B cell (primary cell): ENCODE data around the gene EHF. TPM values are rescaled to one million over a fixed set of nuclear protein-coding genes. Genes with fewer than 3 reads are reported as not detected.

ENCODE experiments used
- ATAC-seq: fragments of 200-7000 bp; cut with Tn5 transposase; one replicate; pipeline ENCODE4 v1.10.0; 2021; ENCODE audit warnings: low read depth, mild to moderate bottlenecking, moderate number of reproducible peaks, moderate library complexity
- CTCF ChIA-PET: fragments of 350-600 bp; sonication (Branson Sonifier 250); formaldehyde crosslinking; loops from one replicate; lab custom pipeline; 2021; ENCODE audit warnings: antibody characterized with exemption, inconsistent platforms; lab: Charles Lee
- POLR2A ChIA-PET: fragments of 350-600 bp; sonication (Branson Sonifier 250); formaldehyde crosslinking; loops from one replicate; lab custom pipeline; 2021; ENCODE audit warnings: antibody characterized with exemption; lab: Charles Lee
- DNase-seq: peaks from one replicate; pipeline ENCODE4 v3.0.0; 2013
- H2AFZ ChIP-seq: 2 replicates; pipeline ENCODE4 v1.6.1; 2012; ENCODE audit warnings: mild to moderate bottlenecking, low read depth, low read length; ENCODE audit not compliant: insufficient read depth, poor library complexity, severe bottlenecking
- H3K27ac ChIP-seq, 2 donors: 1 replicate in 1 of 2; 2 replicates in 1 of 2; pipeline ENCODE4 v1.5.1; 2012 to 2013; ENCODE audit warnings: low read length in 2 of 2, mild to moderate bottlenecking in 2 of 2, moderate library complexity in 1 of 2
- H3K27me3 ChIP-seq, 4 experiments: fragments of 200-600 bp in 1 of 4; sonication (generic) in 1 of 4; replicated peaks in 1 of 4; 1 replicate in 2 of 4; 2 replicates in 2 of 4; pipeline versions ENCODE4 v1.6.1 to v1.7.0; 2013 to 2016; ENCODE audit warnings: low read length in 3 of 4, mild to moderate bottlenecking in 2 of 4, mixed read lengths in 1 of 4, moderate library complexity in 1 of 4; ENCODE audit not compliant: insufficient read depth in 4 of 4, control insufficient read depth in 3 of 4; ENCODE audit errors: control extremely low read depth in 1 of 4
- H3K36me3 ChIP-seq, 2 experiments: replicated peaks in 1 of 2; 1 replicate in 1 of 2; 2 replicates in 1 of 2; pipeline versions ENCODE4 v1.6.1 to v1.7.1; 2013; ENCODE audit warnings: low read length in 1 of 2; ENCODE audit not compliant: insufficient read depth in 2 of 2, control insufficient read depth in 1 of 2; ENCODE audit errors: control extremely low read depth in 1 of 2, extremely low read depth in 1 of 2
- H3K4me1 ChIP-seq, 2 donors: fragments of 200-600 bp in 1 of 2; sonication (generic) in 1 of 2; 1 replicate in 1 of 2; 2 replicates in 1 of 2; pipeline versions ENCODE4 v1.5.1 to v1.6.1; 2013 to 2017; ENCODE audit warnings: low read length in 2 of 2; ENCODE audit not compliant: control insufficient read depth in 2 of 2, insufficient read depth in 2 of 2
- H3K4me2 ChIP-seq: replicated peaks from 2 replicates; pipeline ENCODE3; 2012; ENCODE audit warnings: mild to moderate bottlenecking, low read depth, low read length; ENCODE audit not compliant: poor library complexity, severe bottlenecking
- H3K4me3 ChIP-seq, 5 experiments: fragments of 200-600 bp in 1 of 5; sonication (generic) in 1 of 5; 1 replicate in 3 of 5; 2 replicates in 2 of 5; pipeline versions ENCODE4 v1.5.1 to v1.7.0; 2011 to 2016; ENCODE audit warnings: low read length in 4 of 5, mild to moderate bottlenecking in 4 of 5, low read depth in 2 of 5, control low read depth in 1 of 5, moderate library complexity in 1 of 5; ENCODE audit not compliant: insufficient read depth in 1 of 5; ENCODE audit errors: control extremely low read depth in 1 of 5, extremely low read depth in 1 of 5
- H3K79me2 ChIP-seq: fragments of 200-600 bp; sonication (generic); one replicate; pipeline ENCODE4 v1.6.0; 2016; ENCODE audit warnings: low read length; ENCODE audit not compliant: control insufficient read depth, insufficient read depth
- H3K9ac ChIP-seq: fragments of 200-600 bp; sonication (generic); 2 replicates; pipeline ENCODE4 v1.6.1; 2017; ENCODE audit warnings: mild to moderate bottlenecking, low read length, moderate library complexity
- H3K9me3 ChIP-seq, 3 donors: one replicate each; pipeline versions ENCODE4 v1.6.1 to v1.7.1; 2013; ENCODE audit warnings: low read length in 2 of 3; ENCODE audit not compliant: control insufficient read depth in 2 of 3, insufficient read depth in 1 of 3; ENCODE audit errors: control extremely low read depth in 1 of 3
- H4K20me1 ChIP-seq: 2 replicates; pipeline ENCODE4 v1.6.0; 2012; ENCODE audit warnings: mild to moderate bottlenecking, low read length; ENCODE audit not compliant: insufficient read depth, control insufficient read depth, poor library complexity, severe bottlenecking
- H3K27ac Mint-ChIP-seq: one replicate; pipeline ENCODE4 v1.8.0; 2021; ENCODE audit warnings: mixed read lengths
- H3K27me3 Mint-ChIP-seq: one replicate; pipeline ENCODE4 v1.8.0; 2021; ENCODE audit warnings: mixed read lengths
- H3K4me1 Mint-ChIP-seq: one replicate; pipeline ENCODE4 v1.8.0; 2021; ENCODE audit warnings: mixed read lengths
- H3K4me3 Mint-ChIP-seq: one replicate; pipeline ENCODE4 v1.8.0; 2021; ENCODE audit warnings: mixed read lengths
- H3K9me3 Mint-ChIP-seq: one replicate; pipeline ENCODE4 v1.8.0; 2022; ENCODE audit warnings: mixed read lengths; ENCODE audit not compliant: insufficient read depth
- CTCF ChIP-seq: fragments of 200-600 bp; IDR thresholded peaks from one replicate; pipeline ENCODE4 v1.8.0; 2022; ENCODE audit warnings: antibody characterized with exemption, mild to moderate bottlenecking
- EZH2 ChIP-seq: IDR thresholded peaks from 2 replicates; pipeline ENCODE4 v1.6.1; 2012; ENCODE audit warnings: borderline replicate concordance, low read depth, mild to moderate bottlenecking, moderate library complexity, low read length; ENCODE audit not compliant: insufficient read depth, poor library complexity, severe bottlenecking
- WGBS: methylation state at CpG from one replicate; pipeline ENCODE4 v1.1.5; 2013; ENCODE audit warnings: missing lambda C conversion rate; ENCODE audit not compliant: insufficient coverage; 5-methylcytosine and 5-hydroxymethylcytosine counted together
- intact Hi-C: fragments of 100-400 bp; cut with micrococcal nuclease; formaldehyde crosslinking; loops from one replicate; pipeline ENCODE4 v1.10.0; 2022
- polyA plus RNA-seq: library from polyadenylated mRNA; depleted of rRNA; stranded (reverse); fragments of >200 nt; gene quantifications from 2 replicates; pipeline ENCODE4 v1.2.3, GENCODE V29; 2012
- total RNA-seq, 2 donors: library from RNA; stranded (reverse); fragments of 120-200 nt in 1 of 2; gene quantifications; 1 replicate in 1 of 2; 2 replicates in 1 of 2; pipeline versions ENCODE4 v1.2.3 to v1.2.4, GENCODE V29; 2013 to 2022

The EHF gene
- total and polyA plus RNA-seq, 2 donors (not counting 1 experiment from before 2014, with no cell fraction given), result not detected

DNA sequence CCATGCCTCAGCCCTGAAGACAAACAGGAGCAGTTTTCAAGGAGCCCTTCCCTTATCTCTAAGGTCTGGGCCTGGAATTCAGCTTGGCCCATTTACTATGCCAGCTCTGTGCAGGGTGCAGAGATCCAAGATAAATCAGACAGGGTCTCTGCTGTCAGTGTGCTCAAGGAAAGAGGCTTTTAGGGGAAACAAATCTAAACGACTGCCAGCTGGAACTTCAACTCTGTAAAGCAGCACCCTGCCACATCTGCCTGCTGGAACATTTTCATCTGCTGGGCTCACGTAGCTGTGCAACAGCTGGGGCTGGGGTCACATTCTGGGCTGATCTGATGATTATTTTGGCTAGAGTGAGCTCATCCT, 19.8 kb upstream of the EHF start:
- WGBS, result 69% methylated on average over 2 of the region's 2 CpGs
- ChIA-PET POLR2A (no interaction called here), CTCF (interaction anchor here (0.8 to 1.5 kb wide), 2 partner anchors 10 to 15 kb away, joined by 5 read pairs; no protein-coding TSS in a partner anchor)
- no peak for DNase-seq
- TF ChIP-seq EZH2 (no peak), CTCF (no peak)
- ATAC-seq, result no peak
- Histone ChIP-seq H3K4me3 (no peak overlapping the region), H3K9ac (no peak overlapping the region), H3K4me2 (no peak overlapping the region), H2AFZ (no peak overlapping the region), H3K4me1 (no peaks in the 10 kb centered on the region), H3K9me3 (no peaks in the 10 kb centered on the region), H3K27ac (no peak overlapping the region), H3K79me2 (no peaks in the 10 kb centered on the region), H3K27me3 (no peaks in the 10 kb centered on the region), H4K20me1 (no peaks in the 10 kb centered on the region), H3K36me3 (no peaks in the 10 kb centered on the region)
- no peak overlapping the region for H3K4me3 Mint-ChIP-seq
- no peak overlapping the region for H3K27ac Mint-ChIP-seq
- peaks cover 4% of the 10 kb centered on the region for H3K27me3 Mint-ChIP-seq
- intact Hi-C loops, result no loop called here
- H3K4me1 Mint-ChIP-seq, result peaks cover 10% of the 10 kb centered on the region
- no peaks in the 10 kb centered on the region for H3K9me3 Mint-ChIP-seq

- ATAC-seq, result no peak
- H3K27me3 ChIP-seq, result no peaks in the 10 kb centered on the region
- no peaks in the 10 kb centered on the region for H3K4me1 ChIP-seq
- Mint-ChIP-seq H3K9me3 (no peaks in the 10 kb centered on the region), H3K4me3 (no peak overlapping the region), H3K27me3 (peaks cover 4% of the 10 kb centered on the region), H3K4me1 (peaks cover 10% of the 10 kb centered on the region), H3K27ac (no peak overlapping the region)
- intact Hi-C loops, result no loop called here
- no peaks in the 10 kb centered on the region for H4K20me1 ChIP-seq
- no peak overlapping the region for H3K9ac ChIP-seq
- no peak overlapping the region for H3K4me2 ChIP-seq
- DNase-seq, result no peak
- ChIA-PET CTCF (interaction anchor here (0.8 to 1.5 kb wide), 2 partner anchors 9 to 16 kb away, joined by 5 read pairs; no protein-coding TSS in a partner anchor), POLR2A (no interaction called here)
- no peak overlapping the region for H3K4me3 ChIP-seq
- WGBS, result 96% methylated on average over 5 of the region's 5 CpGs
- H2AFZ ChIP-seq, result no peak overlapping the region
- H3K27ac ChIP-seq, result no peak overlapping the region
- no peaks in the 10 kb centered on the region for H3K36me3 ChIP-seq
- H3K9me3 ChIP-seq, result no peaks in the 10 kb centered on the region
- no peaks in the 10 kb centered on the region for H3K79me2 ChIP-seq
- no peak for TF ChIP-seq CTCF
- no peak for TF ChIP-seq EZH2
These were observed 19.3 kb upstream of the EHF start for GRCh38 chr11:34601609-34602008.
